ENCODE data around the gene SDK1.
"Not testable (repeated sequence)": the region's sequence is repeated elsewhere in the genome, so short reads cannot be mapped to it uniquely, and the experiment has no call there.

The SDK1 gene

GRCh38 chr7:4076701-4077294 is 775.7 kb downstream of the SDK1 start:
- intact Hi-C loops (cut with micrococcal nuclease), result no loop called here
- no peaks in the 10 kb centered on the region for H3K27me3 Mint-ChIP-seq
- peaks cover 34% of the 10 kb centered on the region for H3K9me3 Mint-ChIP-seq
- H3K4me3 Mint-ChIP-seq, result no peak overlapping the region
- H3K27ac Mint-ChIP-seq, result no peak overlapping the region
- H3K36me3 Mint-ChIP-seq (ENCODE audit: low read depth), result no peaks in the 10 kb centered on the region
- no peaks in the 10 kb centered on the region for H3K4me1 Mint-ChIP-seq (ENCODE audit: low read depth)

GRCh38 chr7:4077980-4078379 is 776.9 kb downstream of the SDK1 start:
- Mint-ChIP-seq H3K27me3 (no peaks in the 10 kb centered on the region), H3K36me3 (ENCODE audit: low read depth) (no peaks in the 10 kb centered on the region), H3K27ac (no peak overlapping the region), H3K9me3 (peaks cover 34% of the 10 kb centered on the region), H3K4me3 (no peak overlapping the region), H3K4me1 (ENCODE audit: low read depth) (no peaks in the 10 kb centered on the region)
- intact Hi-C loops (cut with micrococcal nuclease), result no loop called here

DNA sequence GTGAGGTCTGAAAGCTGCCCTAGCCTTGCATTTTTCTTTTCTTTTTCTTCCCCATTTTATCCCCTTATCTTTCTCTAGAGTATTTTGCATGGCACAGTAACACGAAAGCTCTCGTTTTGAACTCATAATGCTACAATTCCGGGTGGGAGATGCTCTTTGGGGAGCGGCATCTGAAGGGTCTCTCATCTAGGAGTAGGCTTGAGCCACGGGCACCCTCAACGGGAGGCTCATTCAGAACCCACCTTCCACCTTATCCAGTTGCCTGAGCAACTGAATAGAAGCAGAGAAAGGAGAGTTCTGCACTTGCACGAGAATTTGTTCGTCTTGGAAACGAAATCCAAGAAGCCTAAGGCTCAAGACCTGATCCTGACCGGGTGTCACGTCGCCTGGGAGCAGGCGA is 777.5 kb downstream of the SDK1 start:
- intact Hi-C loops (cut with micrococcal nuclease), result no loop called here

DNA sequence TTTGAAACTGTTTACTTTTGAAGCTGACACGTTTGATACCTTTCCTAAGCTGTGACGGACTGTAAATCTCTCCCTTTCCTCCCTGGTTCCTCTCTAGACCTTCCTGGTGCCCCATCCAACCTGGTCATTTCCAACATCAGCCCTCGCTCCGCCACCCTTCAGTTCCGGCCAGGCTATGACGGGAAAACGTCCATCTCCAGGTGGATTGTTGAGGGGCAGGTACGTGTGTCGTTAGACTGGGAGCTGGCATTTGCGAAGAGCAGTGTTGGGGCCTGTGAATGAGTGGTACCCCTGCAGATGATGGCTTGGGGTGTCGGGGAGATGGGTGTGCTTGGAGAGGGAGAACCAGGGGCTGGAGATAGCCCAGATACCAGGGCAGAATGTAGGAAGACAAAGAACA is 778.3 kb downstream of the SDK1 start:
- Mint-ChIP-seq H3K36me3 (ENCODE audit: low read depth) (no peaks in the 10 kb centered on the region), H3K27ac (no peak overlapping the region), H3K9me3 (peaks cover 43% of the 10 kb centered on the region), H3K27me3 (no peaks in the 10 kb centered on the region), H3K4me1 (ENCODE audit: low read depth) (no peaks in the 10 kb centered on the region), H3K4me3 (no peak overlapping the region)
- intact Hi-C loops (cut with micrococcal nuclease), result no loop called here

More for the DNA sequence above, 777.5 kb downstream of the SDK1 start:
- Mint-ChIP-seq H3K36me3 (ENCODE audit: low read depth) (no peaks in the 10 kb centered on the region), H3K27ac (no peak overlapping the region), H3K4me3 (no peak overlapping the region), H3K27me3 (no peaks in the 10 kb centered on the region), H3K4me1 (ENCODE audit: low read depth) (no peaks in the 10 kb centered on the region), H3K9me3 (peaks cover 37% of the 10 kb centered on the region)

DNA sequence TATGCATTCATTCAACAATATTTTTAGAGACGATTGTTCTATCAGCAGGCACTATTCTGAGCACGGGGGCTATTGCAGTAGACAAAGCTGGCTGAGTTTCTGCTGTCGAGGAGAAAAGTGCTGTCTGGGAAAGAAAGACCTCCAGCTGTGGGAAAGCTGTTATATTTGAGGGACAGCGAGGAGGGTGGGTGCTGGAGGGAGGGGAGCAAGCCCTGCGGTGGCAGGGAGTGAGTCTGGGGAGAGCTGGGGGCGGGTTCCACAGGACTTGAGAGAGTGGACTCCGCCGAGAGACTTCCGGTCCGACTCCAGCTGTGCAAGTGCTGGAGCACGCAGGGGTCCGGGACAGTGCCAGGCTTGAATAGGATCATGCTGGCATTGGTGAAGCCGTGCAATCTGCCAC is 778.9 kb downstream of the SDK1 start:
- H3K4me3 Mint-ChIP-seq, result no peak overlapping the region
- no peaks in the 10 kb centered on the region for H3K4me1 Mint-ChIP-seq (ENCODE audit: low read depth)
- intact Hi-C loops (cut with micrococcal nuclease), result no loop called here
- no peaks in the 10 kb centered on the region for H3K36me3 Mint-ChIP-seq (ENCODE audit: low read depth)
- peaks cover 43% of the 10 kb centered on the region for H3K9me3 Mint-ChIP-seq
- no peaks in the 10 kb centered on the region for H3K27me3 Mint-ChIP-seq
- no peak overlapping the region for H3K27ac Mint-ChIP-seq

GRCh38 chr7:4080954-4081353 is 779.9 kb downstream of the SDK1 start:
- H3K27me3 Mint-ChIP-seq, result no peaks in the 10 kb centered on the region
- intact Hi-C loops (cut with micrococcal nuclease), result no loop called here

DNA sequence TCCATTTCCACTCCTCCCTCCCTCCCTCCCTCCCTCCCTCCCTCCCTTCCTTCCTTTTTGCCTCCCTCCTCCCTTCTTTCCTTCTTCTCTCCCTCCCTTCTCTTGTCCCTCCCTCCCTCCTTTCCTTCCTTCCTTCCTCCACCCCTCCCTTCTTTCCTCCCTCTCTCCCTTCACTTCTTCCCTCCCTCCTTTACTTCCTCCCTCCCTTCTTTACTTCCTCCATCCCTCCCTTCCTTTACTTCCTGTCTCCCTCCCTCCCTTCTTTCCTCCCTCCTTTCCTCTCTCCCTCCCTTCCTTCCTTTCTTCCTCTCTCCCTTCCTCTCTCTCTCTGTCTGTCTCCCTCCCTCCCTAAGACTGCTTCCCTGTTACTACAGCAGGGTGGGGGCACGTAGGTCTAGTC is 782.5 kb downstream of the SDK1 start:
- peaks cover 23% of the 10 kb centered on the region for H3K9me3 Mint-ChIP-seq
- H3K4me3 Mint-ChIP-seq, result no peak overlapping the region
- intact Hi-C loops (cut with micrococcal nuclease), result no loop called here
- no peaks in the 10 kb centered on the region for H3K36me3 Mint-ChIP-seq (ENCODE audit: low read depth)
- H3K27me3 Mint-ChIP-seq, result no peaks in the 10 kb centered on the region
- H3K4me1 Mint-ChIP-seq (ENCODE audit: low read depth), result peaks cover 4% of the 10 kb centered on the region
- H3K27ac Mint-ChIP-seq, result no peak overlapping the region

More at GRCh38 chr7:4080954-4081353, 779.9 kb downstream of the SDK1 start:
- Mint-ChIP-seq H3K9me3 (peaks cover 43% of the 10 kb centered on the region), H3K36me3 (ENCODE audit: low read depth) (no peaks in the 10 kb centered on the region), H3K4me3 (no peak overlapping the region), H3K4me1 (ENCODE audit: low read depth) (peaks cover 3% of the 10 kb centered on the region), H3K27ac (no peak overlapping the region)

DNA sequence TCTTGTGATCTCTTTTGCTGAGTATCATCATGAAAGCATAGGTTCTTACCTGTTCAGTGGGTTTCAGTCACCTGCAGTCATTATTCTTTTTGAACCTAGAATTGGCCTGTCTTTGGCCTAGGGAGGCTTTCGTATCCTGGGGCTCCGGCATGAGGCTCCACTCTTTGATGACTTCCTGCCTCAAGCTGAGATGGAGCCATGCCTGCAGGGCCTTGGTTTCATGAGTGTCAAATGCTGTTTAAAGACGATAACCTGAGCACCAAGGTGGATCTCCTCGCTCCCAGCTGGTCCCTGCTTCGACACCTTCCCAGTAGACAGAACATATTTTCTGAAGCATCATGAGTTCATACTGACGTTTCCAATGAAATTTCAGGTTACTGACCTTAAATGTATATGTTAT is 783.2 kb downstream of the SDK1 start:
- Mint-ChIP-seq H3K27ac (no peak overlapping the region), H3K27me3 (no peaks in the 10 kb centered on the region), H3K4me3 (no peak overlapping the region), H3K36me3 (ENCODE audit: low read depth) (no peaks in the 10 kb centered on the region), H3K4me1 (ENCODE audit: low read depth) (peaks cover 4% of the 10 kb centered on the region), H3K9me3 (peaks cover 15% of the 10 kb centered on the region)
- intact Hi-C loops (cut with micrococcal nuclease), result no loop called here

- no peak overlapping the region for H3K4me3 Mint-ChIP-seq
- peaks cover 28% of the 10 kb centered on the region for H3K9me3 Mint-ChIP-seq
- H3K4me1 Mint-ChIP-seq (ENCODE audit: low read depth), result peaks cover 4% of the 10 kb centered on the region
- intact Hi-C loops (cut with micrococcal nuclease), result no loop called here
- no peaks in the 10 kb centered on the region for H3K27me3 Mint-ChIP-seq
- H3K27ac Mint-ChIP-seq, result no peak overlapping the region
- H3K36me3 Mint-ChIP-seq (ENCODE audit: low read depth), result no peaks in the 10 kb centered on the region
Observed at GRCh38 chr7:4085937-4086691, 785.1 kb downstream of the SDK1 start.

DNA sequence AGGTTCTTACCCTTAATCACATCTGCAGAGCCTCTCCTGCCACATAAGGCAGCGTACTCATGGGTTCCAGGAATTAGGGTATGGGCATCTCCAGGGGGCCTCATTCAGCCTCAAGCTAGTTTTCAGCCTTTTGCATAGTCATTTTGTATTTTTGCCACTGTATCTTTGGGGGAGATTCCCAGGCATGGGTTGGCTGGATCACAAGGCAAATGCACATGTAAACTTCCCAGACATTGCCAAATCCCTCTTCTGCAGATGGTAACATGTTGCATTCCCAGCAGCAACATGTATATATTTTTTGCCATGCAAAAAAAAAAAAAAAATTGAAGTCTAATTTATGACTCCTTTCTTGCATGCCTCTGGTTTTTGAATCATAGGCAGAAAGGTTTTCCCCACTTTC is 785.7 kb downstream of the SDK1 start:
- peaks cover 4% of the 10 kb centered on the region for H3K4me1 Mint-ChIP-seq (ENCODE audit: low read depth)
- H3K9me3 Mint-ChIP-seq, result peaks cover 34% of the 10 kb centered on the region
- no peak overlapping the region for H3K27ac Mint-ChIP-seq
- intact Hi-C loops (cut with micrococcal nuclease), result no loop called here
- H3K36me3 Mint-ChIP-seq (ENCODE audit: low read depth), result no peaks in the 10 kb centered on the region
- no peaks in the 10 kb centered on the region for H3K27me3 Mint-ChIP-seq
- no peak overlapping the region for H3K4me3 Mint-ChIP-seq

- intact Hi-C loops (cut with micrococcal nuclease), result no loop called here
- H3K36me3 Mint-ChIP-seq (ENCODE audit: low read depth), result no peaks in the 10 kb centered on the region
- H3K4me1 Mint-ChIP-seq (ENCODE audit: low read depth), result no peaks in the 10 kb centered on the region
- H3K27me3 Mint-ChIP-seq, result no peaks in the 10 kb centered on the region
- no peak overlapping the region for H3K4me3 Mint-ChIP-seq
- peaks cover 29% of the 10 kb centered on the region for H3K9me3 Mint-ChIP-seq
- H3K27ac Mint-ChIP-seq, result no peak overlapping the region
Observed at GRCh38 chr7:4091767-4092166, 790.7 kb downstream of the SDK1 start.

DNA sequence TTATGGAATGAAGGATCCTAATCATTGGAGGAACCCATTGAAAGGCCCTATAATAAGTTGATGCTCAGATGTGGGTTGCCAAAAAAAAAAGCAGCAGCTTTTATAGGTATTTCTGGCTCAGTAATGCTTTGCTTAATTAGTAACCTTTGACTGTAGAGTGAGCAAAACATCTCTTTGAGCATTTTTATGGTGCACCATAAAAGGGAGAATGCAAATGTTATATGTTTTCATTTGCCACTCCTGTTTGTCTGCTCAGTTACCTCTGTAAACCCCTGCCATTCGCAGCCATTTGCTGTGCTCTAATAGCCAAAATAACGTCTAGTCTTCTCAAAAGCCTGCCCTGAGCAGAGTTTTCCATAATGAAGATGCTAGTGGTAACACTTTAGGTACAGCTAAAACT is 792.0 kb downstream of the SDK1 start:
- Mint-ChIP-seq H3K36me3 (ENCODE audit: low read depth) (no peaks in the 10 kb centered on the region), H3K9me3 (peaks cover 29% of the 10 kb centered on the region), H3K27me3 (no peaks in the 10 kb centered on the region), H3K4me3 (no peak overlapping the region), H3K27ac (no peak overlapping the region), H3K4me1 (ENCODE audit: low read depth) (no peaks in the 10 kb centered on the region)
- intact Hi-C loops (cut with micrococcal nuclease), result no loop called here

DNA sequence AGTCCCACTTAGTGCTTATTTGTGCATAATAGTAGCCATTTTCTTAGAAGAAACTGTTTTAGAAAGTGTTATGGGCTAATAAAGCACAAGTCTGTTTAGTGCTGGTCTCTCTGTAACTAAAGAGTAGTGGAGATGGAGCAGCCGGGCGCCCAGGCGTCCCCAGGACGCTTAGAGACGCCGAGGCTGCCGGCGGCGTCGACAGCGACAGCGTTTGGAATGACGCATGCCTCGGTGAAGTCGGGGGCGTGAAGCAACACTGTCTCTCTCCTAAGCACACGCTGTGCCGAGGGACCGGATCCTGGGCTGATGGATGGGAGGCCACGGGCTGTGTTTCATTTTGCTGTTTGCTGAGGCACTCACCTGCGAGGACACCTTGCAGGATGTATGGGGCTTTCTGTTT is 792.4 kb downstream of the SDK1 start:
- H3K4me1 Mint-ChIP-seq (ENCODE audit: low read depth), result no peaks in the 10 kb centered on the region
- H3K36me3 Mint-ChIP-seq (ENCODE audit: low read depth), result no peaks in the 10 kb centered on the region
- no peaks in the 10 kb centered on the region for H3K27me3 Mint-ChIP-seq
- no peak overlapping the region for H3K27ac Mint-ChIP-seq
- intact Hi-C loops (cut with micrococcal nuclease), result no loop called here
- H3K9me3 Mint-ChIP-seq, result peaks cover 29% of the 10 kb centered on the region
- H3K4me3 Mint-ChIP-seq, result no peak overlapping the region

DNA sequence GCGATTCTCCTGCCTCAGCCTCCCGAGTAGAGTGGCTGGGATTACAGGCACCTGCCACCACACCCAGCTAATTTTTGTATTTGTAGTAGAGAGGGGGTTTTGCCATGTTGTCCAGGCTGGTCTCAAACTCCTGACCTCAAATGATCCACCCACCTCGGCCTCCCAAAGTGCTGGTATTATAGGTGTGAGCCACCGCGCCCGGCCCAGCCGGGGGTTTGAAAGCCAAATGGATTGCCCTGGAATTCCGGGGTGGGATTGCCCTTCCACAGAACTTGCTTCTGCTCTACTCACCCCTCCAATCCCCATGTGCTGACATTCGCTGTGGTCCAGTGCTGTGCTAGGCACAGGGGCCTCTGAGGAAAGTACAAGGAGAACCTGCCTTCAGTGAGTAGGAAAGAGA is 793.1 kb downstream of the SDK1 start:
- H3K27me3 Mint-ChIP-seq; H3K27ac Mint-ChIP-seq; H3K4me3 Mint-ChIP-seq; intact Hi-C loops (cut with micrococcal nuclease); H3K4me1 Mint-ChIP-seq (ENCODE audit: low read depth); H3K36me3 Mint-ChIP-seq (ENCODE audit: low read depth): not testable (repeated sequence)
- peaks cover 29% of the 10 kb centered on the region for H3K9me3 Mint-ChIP-seq
